ENCODE measurements around the gene TTC21B.

The TTC21B gene

DNA sequence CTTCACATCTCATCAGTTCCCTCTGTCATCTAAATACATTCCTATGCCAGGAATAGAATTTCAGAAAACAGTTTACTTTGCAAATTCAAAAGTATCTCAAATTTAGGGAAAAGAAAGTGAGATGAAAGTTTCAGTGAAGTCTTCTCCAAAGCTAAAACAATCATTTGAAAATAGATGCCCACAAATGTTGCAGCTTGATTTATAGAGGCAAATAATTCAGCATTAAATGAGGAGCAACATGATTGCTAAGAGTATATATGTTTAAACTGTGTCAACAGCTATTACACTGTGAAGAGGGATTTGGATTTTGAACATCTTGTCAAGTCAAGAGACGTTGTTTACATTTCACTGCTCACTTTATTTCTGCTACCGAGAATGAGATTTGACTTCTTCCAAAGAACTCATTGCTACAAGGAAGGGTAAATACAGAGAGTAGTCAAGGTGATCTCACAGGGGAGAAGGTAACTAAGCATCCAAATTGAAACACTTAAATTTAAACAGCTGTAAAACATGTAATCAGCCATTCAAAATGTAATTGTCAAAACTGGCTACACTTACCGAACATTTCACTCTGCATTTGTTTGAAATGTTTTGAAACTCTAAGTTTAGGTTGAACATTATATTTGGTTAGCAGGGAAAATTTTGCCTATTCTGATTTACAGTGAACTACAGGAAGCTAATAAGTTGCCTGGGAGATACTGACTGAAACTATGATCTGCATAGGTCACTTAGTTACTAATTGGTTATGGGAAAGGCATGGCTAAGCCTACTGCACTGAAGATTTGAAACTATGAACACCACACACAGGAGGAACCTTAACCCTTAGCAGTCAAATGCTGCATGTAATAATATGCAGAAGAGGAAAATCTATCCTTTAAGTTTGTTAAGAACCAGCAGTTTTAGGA is 126.3 kb downstream of the TTC21B start:
- no peak for DNase-seq

DNA sequence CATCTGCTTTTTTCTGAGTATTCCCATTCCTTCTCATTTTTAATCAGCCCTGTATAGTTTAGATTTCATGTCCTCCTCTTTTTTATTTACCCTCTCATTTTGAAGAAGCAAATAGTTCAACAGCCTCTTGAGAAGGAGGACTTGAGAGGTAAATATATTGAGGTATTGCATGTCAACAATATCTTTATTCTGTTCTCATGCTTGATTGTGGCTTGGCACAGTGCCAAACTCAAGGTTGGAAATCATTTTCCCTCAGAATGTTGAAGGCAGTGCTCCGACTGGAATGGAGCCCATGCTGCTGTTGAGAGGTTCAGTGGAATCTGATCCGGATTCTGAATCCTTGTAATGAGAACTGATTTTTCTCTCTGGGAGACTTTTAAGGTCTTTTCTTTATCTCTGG is 128.5 kb downstream of the TTC21B start:
- DNase-seq: peak; percentile 3
